DMS114 treated with DMSO at 0.1 percent for 48 hours (cell line): ENCODE results near the gene CXorf66.
"Not testable (repeated sequence)": the region's sequence is repeated elsewhere in the genome, so short reads cannot be mapped to it uniquely, and the experiment has no call there.

ENCODE experiments used
- DNase-seq: peaks from one replicate; lab custom pipeline; 2025; ENCODE audit not compliant: unreplicated experiment; lab: John Stamatoyannopoulos, UW

Gene CXorf66

DNA sequence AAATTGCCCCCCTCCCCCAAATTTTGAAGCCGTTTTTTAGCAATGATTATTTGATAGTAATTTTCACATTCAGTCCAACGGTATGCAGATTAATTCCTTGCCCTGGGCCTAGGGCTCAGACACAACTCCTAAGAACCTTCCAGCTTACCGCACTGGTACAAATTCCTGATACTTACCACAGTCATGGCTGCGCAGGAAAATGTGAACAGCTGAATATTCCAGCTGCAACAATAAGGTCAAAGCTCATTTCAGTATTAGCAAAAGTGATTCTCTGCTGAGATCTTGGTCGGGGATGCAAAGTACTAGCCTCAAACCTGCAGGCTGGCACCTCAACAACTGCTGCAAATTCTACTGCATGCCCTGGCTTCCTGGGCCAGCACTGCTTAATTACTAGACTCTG lies 35.4 kb downstream of the CXorf66 start:
- no peak for DNase-seq

DNA sequence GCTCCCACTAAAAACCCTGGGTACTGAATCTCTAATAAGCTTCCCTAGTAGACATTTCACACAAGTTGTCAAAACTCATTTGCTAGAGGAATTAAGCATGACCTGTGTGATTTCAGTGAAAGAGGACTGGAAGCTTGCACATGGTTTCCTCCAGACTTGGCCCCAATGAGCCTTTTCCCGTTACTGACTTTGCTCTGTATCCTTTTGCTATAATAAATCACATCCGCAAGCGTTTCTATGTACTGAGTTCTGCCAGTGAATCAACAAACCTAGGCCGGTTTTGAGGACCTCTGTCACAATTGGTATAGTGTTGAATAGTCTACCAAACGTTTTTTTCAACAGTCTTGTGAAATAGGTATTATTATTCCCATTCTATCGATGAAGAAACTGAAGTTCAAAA lies 40.6 kb downstream of the CXorf66 start:
- DNase-seq: no peak

GRCh38 chrX:139924069-139924695 lies 41.1 kb downstream of the CXorf66 start:
- DNase-seq: no peak

DNA sequence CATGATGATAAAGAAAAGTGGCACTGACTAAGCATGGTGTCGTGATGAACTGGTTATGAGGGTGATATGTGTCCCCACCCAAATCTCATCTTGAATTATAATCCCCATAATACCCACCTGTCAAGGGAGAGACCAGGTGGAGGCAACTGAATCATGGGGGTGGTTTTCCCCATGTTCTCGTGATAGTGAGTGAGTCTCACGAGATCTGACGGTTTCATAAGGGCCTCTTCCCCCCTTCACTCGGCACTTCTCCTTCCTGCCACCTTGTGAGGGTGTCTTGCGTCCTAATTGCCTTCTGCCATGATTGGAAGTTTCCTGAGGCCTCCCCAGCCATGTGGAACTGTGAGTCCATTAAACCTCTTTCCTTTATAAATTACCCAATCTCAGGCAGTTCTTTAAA lies 44.2 kb downstream of the CXorf66 start:
- not testable (repeated sequence) for DNase-seq

- DNase-seq: no peak
Measured at GRCh38 chrX:139920316-139920715, 45.0 kb downstream of the CXorf66 start.

DNA sequence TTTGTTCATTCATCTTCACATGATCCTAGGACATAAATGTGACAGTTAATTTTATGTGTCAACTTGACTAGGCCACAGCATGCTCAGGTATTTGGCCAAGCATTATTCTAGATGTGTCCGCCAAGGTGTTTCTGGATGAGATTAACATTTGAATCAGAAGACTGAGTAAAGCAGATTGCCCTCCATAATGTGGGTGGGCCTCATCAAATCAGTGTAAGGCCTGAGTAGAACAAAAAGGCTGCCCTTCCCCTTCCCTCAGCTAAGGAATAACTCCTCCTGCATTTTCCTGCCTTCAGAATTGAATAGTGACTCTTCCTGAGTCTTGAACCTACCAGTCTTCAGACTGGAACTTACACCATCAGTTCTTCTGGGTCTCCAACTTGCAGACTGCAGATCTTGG lies 50.9 kb downstream of the CXorf66 start:
- no peak for DNase-seq

- DNase-seq: no peak
Measured at GRCh38 chrX:139909712-139910111, 55.6 kb downstream of the CXorf66 start.

- DNase-seq: no peak
Measured at GRCh38 chrX:139907078-139907477, 58.2 kb downstream of the CXorf66 start.

DNA sequence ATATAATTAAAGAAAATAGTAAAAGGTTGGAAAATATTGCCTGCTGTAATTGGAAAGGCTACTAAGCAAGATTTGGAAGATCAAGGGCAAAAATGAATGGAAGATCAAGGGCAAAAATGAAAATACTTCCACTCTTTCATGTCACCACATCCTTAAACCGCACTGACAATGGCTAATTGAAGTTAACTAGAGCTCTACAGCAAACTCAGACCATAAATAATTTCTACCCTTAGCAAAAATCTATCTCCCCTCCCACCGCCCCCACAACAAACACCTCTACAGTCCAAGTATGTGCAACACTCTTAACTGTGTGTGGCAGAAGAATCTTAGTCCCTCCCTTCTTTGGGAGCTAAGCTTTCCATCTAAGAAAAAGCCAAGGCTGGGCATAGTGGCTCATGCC lies 59.6 kb downstream of the CXorf66 start:
- DNase-seq: no peak
